Uterus (tissue), 4 donors: ENCODE measurements around the gene PRKG1. TPM values are rescaled to one million over a fixed set of nuclear protein-coding genes. Genes with fewer than 3 reads are reported as not detected.

Experiments used
- DNase-seq, 2 donors: peaks; one replicate each; pipeline ENCODE4 v3.0.0-alpha.2; 2019 to 2020
- H3K27ac ChIP-seq, 2 donors: fragments of 200-600 bp; sonication (generic); 1 replicate in 1 of 2; 2 replicates in 1 of 2; pipeline ENCODE4 v1.5.1; 2016 to 2018
- H3K27me3 ChIP-seq, 2 donors: fragments of 200-600 bp; sonication (generic); one replicate each; pipeline ENCODE4 v1.5.1; 2018 to 2019; ENCODE audit warnings: control low read depth in 1 of 2
- H3K36me3 ChIP-seq, 2 donors: fragments of 200-600 bp; sonication (generic); one replicate each; pipeline ENCODE4 v1.5.1; 2019; ENCODE audit warnings: control low read depth in 1 of 2
- H3K4me1 ChIP-seq, 2 donors: fragments of 200-600 bp; sonication (generic); one replicate each; pipeline ENCODE4 v1.5.1; 2018 to 2019; ENCODE audit warnings: control low read depth in 1 of 2
- H3K4me3 ChIP-seq, 2 donors: fragments of 200-600 bp; sonication (generic); 1 replicate in 1 of 2; 2 replicates in 1 of 2; pipeline ENCODE4 v1.5.1; 2018 to 2019; ENCODE audit warnings: mild to moderate bottlenecking in 1 of 2
- H3K9me3 ChIP-seq, 2 donors: fragments of 200-600 bp; sonication (generic); one replicate each; pipeline ENCODE4 v1.5.1; 2019; ENCODE audit warnings: control low read depth in 1 of 2
- CTCF ChIP-seq, 4 experiments: fragments of 200-600 bp in 2 of 4; fragments of 450-650 bp in 2 of 4; sonication (generic) in 2 of 4; IDR thresholded peaks; one replicate each; pipeline ENCODE4 v1.5.1; 2016 to 2019; ENCODE audit warnings: antibody characterized with exemption in 4 of 4, mild to moderate bottlenecking in 2 of 4, moderate library complexity in 1 of 4
- POLR2A ChIP-seq, 2 donors: fragments of 450-650 bp; IDR thresholded peaks; one replicate each; pipeline ENCODE4 v1.6.1; 2016; ENCODE audit warnings: antibody characterized with exemption in 2 of 2, mild to moderate bottlenecking in 1 of 2, moderate library complexity in 1 of 2
- intact Hi-C: fragments of 100-400 bp; cut with DNase I; formaldehyde crosslinking; loops from one replicate; pipeline ENCODE4 v1.15.1; 2023; ENCODE audit warnings: low total_unique reads
- total RNA-seq, 4 donors: library from RNA; depleted of rRNA in 3 of 4; stranded (reverse); fragments of >200 nt in 3 of 4; gene quantifications; one replicate each; pipeline versions ENCODE4 v1.1.0 to v1.2.4, GENCODE V29; 2014 to 2023
- donor health status: DM: yes; HTN: yes; CAD: no.

Gene PRKG1
- total RNA-seq, 4 donors from 2014 or later = 32.4 to 136 (median 69.6) TPM

DNA sequence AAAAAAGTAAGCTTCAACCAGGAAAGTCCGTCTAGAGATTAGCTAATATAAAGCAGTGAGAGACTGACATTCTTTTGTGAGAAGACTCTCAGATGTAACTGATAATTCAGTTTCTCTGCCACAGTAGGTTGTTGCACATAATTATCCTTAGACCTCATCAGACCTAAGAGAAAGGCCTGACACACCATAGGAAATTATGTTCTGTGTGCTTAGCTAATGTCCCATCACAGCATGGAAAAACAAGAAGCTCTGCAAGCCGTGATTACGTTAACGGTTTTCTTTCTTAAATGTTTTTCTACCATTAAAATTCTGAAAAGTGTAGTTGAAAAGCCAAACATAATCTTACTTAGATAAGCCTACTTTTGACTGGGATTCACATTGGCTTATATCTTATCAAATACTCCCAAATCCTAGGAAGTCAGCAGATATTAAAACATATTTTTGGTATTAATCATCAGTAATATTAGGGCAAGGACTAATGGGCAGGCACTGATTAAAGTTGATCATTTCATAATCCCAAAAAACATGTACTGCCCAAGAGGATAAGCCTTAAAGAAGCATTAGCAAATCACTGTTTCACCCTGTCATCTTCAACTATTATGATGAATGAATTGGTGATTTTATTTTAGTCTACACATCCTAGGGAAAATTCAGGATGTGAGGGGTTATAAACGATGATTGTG lies 619.9 kb downstream of the PRKG1 start:
- Histone ChIP-seq H3K4me1 (peaks cover 10 to 14% of the 10 kb centered on the region in 2 donors), H3K9me3 (no peaks in the 10 kb centered on the region), H3K36me3 (no peaks in the 10 kb centered on the region), H3K27me3 (no peaks in the 10 kb centered on the region), H3K27ac (no peak overlapping the region), H3K4me3 (no peak overlapping the region)
- no peak for DNase-seq
- intact Hi-C loops = no loop called here
- TF ChIP-seq CTCF (IDR thresholded peaks at IDR 0.05) (no peak), POLR2A (IDR thresholded peaks at IDR 0.05) (no peak)

DNA sequence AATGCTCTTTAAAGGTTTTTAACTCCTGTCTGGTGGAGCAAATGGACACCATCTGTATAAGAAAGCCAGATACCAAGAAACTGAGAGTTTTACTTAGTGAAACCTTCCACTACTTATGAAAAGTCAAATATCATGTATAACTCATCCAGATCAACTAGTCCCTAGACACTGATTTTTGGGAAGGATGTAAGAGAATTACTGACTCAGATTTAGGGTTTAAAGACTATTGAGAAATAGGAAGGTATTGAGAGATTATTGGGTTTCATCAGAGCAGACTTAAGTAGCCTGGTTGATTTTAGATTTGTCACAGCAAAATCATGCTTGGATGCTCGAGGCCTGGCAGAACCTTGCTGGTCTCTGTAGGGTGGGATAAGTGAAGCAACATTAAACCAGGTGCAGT lies 622.0 kb downstream of the PRKG1 start:
- intact Hi-C loops = no loop called here
- Histone ChIP-seq H3K4me3 (no peak overlapping the region), H3K27ac (no peak overlapping the region), H3K36me3 (no peaks in the 10 kb centered on the region), H3K4me1 (peaks cover 10 to 14% of the 10 kb centered on the region in 2 donors), H3K9me3 (no peaks in the 10 kb centered on the region), H3K27me3 (no peaks in the 10 kb centered on the region)
- TF ChIP-seq POLR2A (IDR thresholded peaks at IDR 0.05) = no peak
- no peak for TF ChIP-seq CTCF (IDR thresholded peaks at IDR 0.05)
- no peak for DNase-seq

DNA sequence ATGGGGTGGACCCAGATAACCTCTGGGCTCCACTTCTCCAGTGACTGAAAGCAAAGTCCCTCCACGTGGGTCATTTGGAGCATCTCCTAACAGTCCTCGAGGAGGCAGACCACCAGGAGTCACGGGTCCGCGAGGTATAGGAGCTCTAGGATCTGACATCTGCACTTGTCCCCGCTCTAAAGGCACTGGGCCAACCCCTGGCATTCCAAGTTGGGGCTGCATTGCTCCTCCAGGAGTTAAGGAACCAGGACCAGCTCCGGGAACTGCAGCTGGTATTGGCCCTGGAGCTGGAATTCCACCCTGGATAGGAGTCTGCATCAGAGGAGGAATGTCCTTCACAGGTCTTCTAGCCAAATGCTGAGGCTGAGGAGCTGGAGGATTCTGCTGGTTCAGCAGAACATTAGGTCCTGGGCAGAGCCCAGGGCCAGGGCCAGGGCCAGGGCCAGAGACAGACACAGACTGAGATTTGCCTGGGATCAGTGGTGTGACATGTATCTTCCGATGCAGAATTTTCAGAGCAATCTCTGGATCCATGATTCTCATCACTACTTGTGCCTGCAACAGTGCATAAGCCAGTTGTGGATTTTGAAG lies 624.3 kb downstream of the PRKG1 start:
- peak; percentile 23 to 28 for DNase-seq
- peaks cover 10 to 14% of the 10 kb centered on the region in 2 donors for H3K4me1 ChIP-seq
- H3K4me3 ChIP-seq = peak overlapping the region; percentile 76 to 87
- no peaks in the 10 kb centered on the region for H3K27me3 ChIP-seq
- intact Hi-C loops = no loop called here
- TF ChIP-seq CTCF (IDR thresholded peaks at IDR 0.05) = no peak
- TF ChIP-seq POLR2A (IDR thresholded peaks at IDR 0.05) = no peak
- no peaks in the 10 kb centered on the region for H3K9me3 ChIP-seq
- peak overlapping the region; percentile 95 to 97 for H3K27ac ChIP-seq
- no peaks in the 10 kb centered on the region for H3K36me3 ChIP-seq

DNA sequence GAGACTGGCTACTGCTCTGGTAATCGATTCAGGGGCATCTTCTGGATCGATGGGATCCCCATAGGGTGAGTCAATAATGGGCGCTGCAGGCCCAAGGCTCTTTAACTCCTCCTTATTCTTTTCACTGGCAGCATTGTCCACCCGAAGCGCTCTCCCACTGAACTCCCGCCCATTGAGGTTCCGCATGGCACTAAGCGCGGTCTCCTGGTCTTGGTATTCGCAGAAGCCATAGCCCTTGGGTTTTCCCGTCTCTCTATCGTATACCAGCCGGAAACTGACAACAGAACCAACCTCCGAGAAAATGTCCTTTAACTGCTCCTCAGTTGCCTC lies 624.8 kb downstream of the PRKG1 start:
- intact Hi-C loops = no loop called here
- H3K27me3 ChIP-seq = no peaks in the 10 kb centered on the region
- TF ChIP-seq POLR2A (IDR thresholded peaks at IDR 0.05) = no peak
- no peak for TF ChIP-seq CTCF (IDR thresholded peaks at IDR 0.05)
- no peaks in the 10 kb centered on the region for H3K36me3 ChIP-seq
- H3K27ac ChIP-seq = peak overlapping the region; percentile 95 to 97
- DNase-seq = no peak
- H3K4me3 ChIP-seq = peak overlapping the region; percentile 76 to 87
- no peaks in the 10 kb centered on the region for H3K9me3 ChIP-seq
- peaks cover 10 to 14% of the 10 kb centered on the region in 2 donors for H3K4me1 ChIP-seq

- no peak for TF ChIP-seq CTCF (IDR thresholded peaks at IDR 0.05)
- peak in 1 of 2 donors; percentile 35 for TF ChIP-seq POLR2A (IDR thresholded peaks at IDR 0.05)
- peak within 1 kb of the TSS; percentile 76 to 87 for H3K4me3 ChIP-seq
- peak; percentile 91 for DNase-seq
- H3K36me3 ChIP-seq = no peaks in the 10 kb centered on the region
- intact Hi-C loops = no loop called here
- no peaks in the 10 kb centered on the region for H3K9me3 ChIP-seq
- peaks cover 10 to 14% of the 10 kb centered on the region in 2 donors for H3K4me1 ChIP-seq
- H3K27me3 ChIP-seq = no peaks in the 10 kb centered on the region
- peak within 1 kb of the TSS; percentile 95 to 97 for H3K27ac ChIP-seq
These were observed 625.4 kb downstream of the PRKG1 start, which contains the start of gene CSTF2T for GRCh38 chr10:51699475-51700227. Gene CSTF2T (minus strand): TSS chr10:51699595. CDS start chr10:51699549, 46 bp downstream.
